CD4-positive, alpha-beta T cell (primary cell): Measurements from ENCODE around the gene GPS1. TPM values are rescaled to one million over a fixed set of nuclear protein-coding genes. Genes with fewer than 3 reads are reported as not detected.

Experiments used
- ATAC-seq: fragments of 200-7000 bp; cut with Tn5 transposase; one replicate; pipeline ENCODE4 v1.10.0; 2022; ENCODE audit warnings: mild to moderate bottlenecking; ENCODE audit not compliant: poor library complexity
- CTCF ChIA-PET: fragments of 350-600 bp; sonication (Branson Sonifier 250); formaldehyde crosslinking; loops from one replicate; lab custom pipeline; 2021; ENCODE audit warnings: antibody characterized with exemption, inconsistent platforms; lab: Charles Lee
- POLR2A ChIA-PET: fragments of 350-600 bp; sonication (Branson Sonifier 250); formaldehyde crosslinking; loops from one replicate; lab custom pipeline; 2021; ENCODE audit warnings: antibody characterized with exemption, inconsistent platforms; lab: Charles Lee
- DNase-seq, 14 experiments: peaks; one replicate each; pipeline ENCODE4 v3.0.0-alpha.2; 2013 to 2020; ENCODE audit warnings: mixed read lengths in 2 of 14
- H3K27ac ChIP-seq, 2 donors: one replicate each; pipeline versions ENCODE4 v1.5.1 to v1.7.0; 2013; ENCODE audit warnings: low read length in 2 of 2, low read depth in 1 of 2, mild to moderate bottlenecking in 1 of 2
- H3K27me3 ChIP-seq, 2 experiments: 1 replicate in 1 of 2; 2 replicates in 1 of 2; pipeline versions ENCODE4 v1.6.1 to v1.7.0; 2013; ENCODE audit warnings: low read length in 2 of 2, control low read depth in 1 of 2, mild to moderate bottlenecking in 1 of 2, moderate library complexity in 1 of 2; ENCODE audit not compliant: insufficient read depth in 2 of 2, control insufficient read depth in 1 of 2
- H3K36me3 ChIP-seq: one replicate; pipeline ENCODE4 v1.6.1; 2013; ENCODE audit warnings: low read length, control low read depth; ENCODE audit not compliant: insufficient read depth
- H3K4me1 ChIP-seq: one replicate; pipeline ENCODE4 v1.6.1; 2013; ENCODE audit warnings: low read length, control low read depth; ENCODE audit not compliant: insufficient read depth
- H3K4me3 ChIP-seq: one replicate; pipeline ENCODE4 v1.5.1; 2013; ENCODE audit warnings: mild to moderate bottlenecking, low read length, moderate library complexity
- H3K9me3 ChIP-seq, 2 experiments: 1 replicate in 1 of 2; 2 replicates in 1 of 2; pipeline versions ENCODE4 v1.6.1 to v1.7.0; 2013; ENCODE audit warnings: low read length in 2 of 2, mild to moderate bottlenecking in 2 of 2, control low read depth in 1 of 2, moderate library complexity in 1 of 2; ENCODE audit not compliant: control insufficient read depth in 1 of 2, insufficient read depth in 1 of 2
- H3K27ac Mint-ChIP-seq: one replicate; pipeline ENCODE4 v1.8.0; 2020; ENCODE audit warnings: mixed read lengths
- H3K27me3 Mint-ChIP-seq: one replicate; pipeline ENCODE4 v1.8.0; 2021; ENCODE audit warnings: mixed read lengths
- H3K36me3 Mint-ChIP-seq: one replicate; pipeline ENCODE4 v1.8.0; 2021; ENCODE audit warnings: low read depth, mixed read lengths
- H3K4me1 Mint-ChIP-seq: one replicate; pipeline ENCODE4 v1.8.0; 2021; ENCODE audit warnings: low read depth, mixed read lengths
- H3K4me3 Mint-ChIP-seq: one replicate; pipeline ENCODE4 v1.8.0; 2020; ENCODE audit warnings: mild to moderate bottlenecking, mixed read lengths
- H3K9me3 Mint-ChIP-seq: one replicate; pipeline ENCODE4 v1.8.0; 2020; ENCODE audit warnings: mixed read lengths
- intact Hi-C, 2 experiments: fragments of 100-400 bp; cut with DNase I in 1 of 2; cut with micrococcal nuclease in 1 of 2; formaldehyde crosslinking; loops; one replicate each; pipeline versions ENCODE4 v1.15.1 to v1.9.0; 2023 to 2025; cut with DNase I, micrococcal nuclease
- total RNA-seq, 174 experiments: library from RNA in 2 of 174; stranded (reverse) in 2 of 174; gene quantifications; one replicate each; pipeline ENCODE4 v1.2.3 and lab custom pipeline; 2021 to 2026
- TF ChIP-seq, protein P1 (sequence below): fragments of 200-600 bp; IDR thresholded peaks from one replicate; pipeline ENCODE4 v1.8.0; 2022; ENCODE audit warnings: antibody characterized with exemption, mild to moderate bottlenecking

The GPS1 gene
- total RNA-seq, 2 experiments from 2014 or later = 64.6 to 69.3 TPM

DNA sequence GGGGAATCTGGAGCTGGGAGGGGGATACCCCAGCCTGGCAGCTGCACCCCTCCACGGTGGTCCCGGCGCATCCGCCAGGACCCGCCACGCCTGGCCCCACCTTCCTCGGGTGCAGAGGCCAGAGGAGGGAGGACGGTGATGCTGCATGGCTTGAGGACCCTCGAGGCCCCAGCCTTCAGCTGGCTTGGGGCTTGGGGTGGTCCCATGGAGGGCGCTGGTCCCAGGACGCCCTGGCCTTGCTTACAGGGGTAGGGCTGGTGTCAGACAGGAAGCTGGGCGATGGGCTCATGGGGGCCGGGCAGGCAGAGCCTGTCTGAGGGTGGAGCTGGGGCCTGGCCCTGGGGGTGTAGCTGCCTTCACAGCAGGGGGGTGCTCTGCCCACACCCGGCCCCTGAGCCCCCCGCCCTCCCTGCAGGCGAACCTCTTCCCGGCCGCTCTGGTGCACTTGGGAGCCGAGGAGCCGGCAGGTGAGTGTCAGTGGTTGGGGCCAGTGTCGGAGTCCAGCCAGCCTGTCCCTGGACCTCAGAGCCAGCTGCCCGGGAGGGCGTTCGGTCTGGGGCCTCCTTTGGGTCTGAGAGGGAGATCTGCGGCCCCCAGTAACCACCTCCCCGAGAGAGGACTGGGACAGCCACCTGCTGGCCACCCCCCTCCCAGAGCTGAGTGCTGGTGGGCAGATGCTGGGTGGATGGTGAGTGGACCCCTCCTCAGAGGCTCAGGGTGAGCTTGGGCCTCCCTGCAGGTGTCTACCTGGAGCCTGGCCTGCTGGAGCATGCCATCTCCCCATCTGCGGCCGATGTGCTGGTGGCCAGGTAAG lies 35.4 kb upstream of the GPS1 start:
- no peaks in the 10 kb centered on the region for H3K27me3 Mint-ChIP-seq
- no peaks in the 10 kb centered on the region for H3K36me3 Mint-ChIP-seq
- no peaks in the 10 kb centered on the region for H3K9me3 Mint-ChIP-seq
- TF ChIP-seq, protein P1, sequence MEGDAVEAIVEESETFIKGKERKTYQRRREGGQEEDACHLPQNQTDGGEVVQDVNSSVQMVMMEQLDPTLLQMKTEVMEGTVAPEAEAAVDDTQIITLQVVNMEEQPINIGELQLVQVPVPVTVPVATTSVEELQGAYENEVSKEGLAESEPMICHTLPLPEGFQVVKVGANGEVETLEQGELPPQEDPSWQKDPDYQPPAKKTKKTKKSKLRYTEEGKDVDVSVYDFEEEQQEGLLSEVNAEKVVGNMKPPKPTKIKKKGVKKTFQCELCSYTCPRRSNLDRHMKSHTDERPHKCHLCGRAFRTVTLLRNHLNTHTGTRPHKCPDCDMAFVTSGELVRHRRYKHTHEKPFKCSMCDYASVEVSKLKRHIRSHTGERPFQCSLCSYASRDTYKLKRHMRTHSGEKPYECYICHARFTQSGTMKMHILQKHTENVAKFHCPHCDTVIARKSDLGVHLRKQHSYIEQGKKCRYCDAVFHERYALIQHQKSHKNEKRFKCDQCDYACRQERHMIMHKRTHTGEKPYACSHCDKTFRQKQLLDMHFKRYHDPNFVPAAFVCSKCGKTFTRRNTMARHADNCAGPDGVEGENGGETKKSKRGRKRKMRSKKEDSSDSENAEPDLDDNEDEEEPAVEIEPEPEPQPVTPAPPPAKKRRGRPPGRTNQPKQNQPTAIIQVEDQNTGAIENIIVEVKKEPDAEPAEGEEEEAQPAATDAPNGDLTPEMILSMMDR = no peak
- Histone ChIP-seq H3K9me3 (no peaks in the 10 kb centered on the region), H3K4me3 (no peak overlapping the region), H3K27ac (no peak overlapping the region), H3K36me3 (peaks cover 11% of the 10 kb centered on the region), H3K27me3 (no peaks in the 10 kb centered on the region), H3K4me1 (peaks cover 15% of the 10 kb centered on the region)
- DNase-seq (no peak), ATAC-seq (no peak)
- intact Hi-C loops = no loop called here
- CTCF ChIA-PET = interaction anchor here (1.3 kb wide), 1 partner anchor 57 kb away, joined by 4 read pairs; no protein-coding TSS in a partner anchor
- H3K27ac Mint-ChIP-seq = no peak overlapping the region
- no peak overlapping the region for H3K4me3 Mint-ChIP-seq
- POLR2A ChIA-PET = interaction anchor here (1.1 to 1.5 kb wide), 2 partner anchors 14 to 57 kb away, joined by 3 to 5 read pairs; no protein-coding TSS in a partner anchor
- peaks cover 3% of the 10 kb centered on the region for H3K4me1 Mint-ChIP-seq

DNA sequence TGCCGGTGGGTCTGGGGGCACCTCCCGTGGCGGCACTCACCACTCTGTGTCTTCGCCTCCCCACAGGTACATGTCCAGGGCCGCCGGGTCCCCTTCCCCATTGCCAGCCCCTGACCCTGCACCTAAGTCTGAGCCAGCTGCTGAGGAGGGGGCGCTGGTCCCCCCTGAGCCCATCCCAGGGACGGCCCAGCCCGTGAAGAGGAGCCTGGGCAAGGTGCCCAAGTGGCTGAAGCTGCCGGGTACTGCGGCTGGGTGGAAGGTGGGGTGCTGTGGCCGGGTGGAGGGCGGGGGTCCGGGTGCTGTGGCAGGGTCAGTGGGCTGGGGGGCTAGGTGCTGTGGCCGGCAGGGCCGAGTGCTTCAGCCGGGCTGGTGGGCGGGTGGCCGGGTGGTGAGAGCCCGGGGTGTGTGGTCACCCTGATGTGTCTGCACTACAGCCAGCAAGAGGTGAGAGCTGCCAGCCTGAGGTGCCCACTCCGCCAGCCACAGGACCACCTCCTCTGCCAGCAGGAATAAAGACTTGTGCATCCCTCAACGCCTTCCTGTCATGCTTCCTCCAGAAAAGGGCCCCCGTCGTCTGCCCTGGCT lies 34.7 kb upstream of the GPS1 start:
- CTCF ChIA-PET = interaction anchor here (1.2 kb wide), 1 partner anchor 57 kb away, joined by 4 read pairs; no protein-coding TSS in a partner anchor

DNA sequence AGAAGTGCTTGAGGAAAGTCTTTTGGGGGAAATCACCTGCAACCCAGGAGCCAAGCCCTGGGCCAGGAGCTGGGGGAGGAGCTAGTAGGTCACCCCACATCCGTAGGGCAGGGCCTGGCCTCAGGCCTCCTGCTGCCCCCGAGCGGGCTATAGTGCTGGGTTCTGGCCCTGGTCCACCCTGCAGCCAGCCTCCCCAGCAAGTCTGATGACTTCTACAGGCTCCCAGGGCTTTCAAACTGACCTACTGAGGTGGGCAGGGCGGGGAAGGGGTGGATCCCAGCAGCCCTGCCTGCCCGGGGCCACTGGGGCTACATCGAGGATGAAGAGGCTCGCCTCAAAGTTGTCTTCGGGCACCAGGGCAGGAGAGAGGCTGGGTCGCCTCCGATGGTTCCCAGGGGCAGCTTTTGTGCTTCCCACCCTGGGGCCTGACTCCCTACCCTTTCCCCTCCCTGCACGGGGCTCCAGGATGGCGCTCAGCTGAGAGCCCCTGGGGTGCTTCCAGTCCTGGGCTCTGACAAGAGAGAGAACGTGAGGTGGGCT lies 34.0 kb upstream of the GPS1 start:
- TF ChIP-seq, protein P1 = no peak
- CTCF ChIA-PET = interaction anchor here (1.2 kb wide), 1 partner anchor 58 kb away, joined by 4 read pairs; no protein-coding TSS in a partner anchor
- H3K9me3 ChIP-seq = no peaks in the 10 kb centered on the region
- H3K27me3 Mint-ChIP-seq = no peaks in the 10 kb centered on the region
- peaks cover under 1% of the 10 kb centered on the region for H3K36me3 Mint-ChIP-seq
- DNase-seq (no peak), ATAC-seq (no peak)
- intact Hi-C loops = no loop called here
- H3K27ac ChIP-seq = no peak overlapping the region
- H3K9me3 Mint-ChIP-seq = no peaks in the 10 kb centered on the region
- no peaks in the 10 kb centered on the region for H3K27me3 ChIP-seq
- H3K4me1 Mint-ChIP-seq = peaks cover 11% of the 10 kb centered on the region
- peaks cover 11% of the 10 kb centered on the region for H3K36me3 ChIP-seq
- no peak overlapping the region for H3K4me3 Mint-ChIP-seq
- H3K4me3 ChIP-seq = no peak overlapping the region
- no peak overlapping the region for H3K27ac Mint-ChIP-seq
- POLR2A ChIA-PET = interaction anchor here (1.5 kb wide), 1 partner anchor 12 kb away, joined by 3 read pairs; no protein-coding TSS in a partner anchor
- peaks cover 28% of the 10 kb centered on the region for H3K4me1 ChIP-seq

More for the DNA sequence above, 34.7 kb upstream of the GPS1 start:
- H3K27me3 Mint-ChIP-seq = no peaks in the 10 kb centered on the region
- DNase-seq (no peak), ATAC-seq (no peak)
- Histone ChIP-seq H3K27me3 (no peaks in the 10 kb centered on the region), H3K36me3 (peaks cover 11% of the 10 kb centered on the region), H3K9me3 (no peaks in the 10 kb centered on the region), H3K27ac (no peak overlapping the region), H3K4me1 (peaks cover 22% of the 10 kb centered on the region), H3K4me3 (no peak overlapping the region)
- H3K9me3 Mint-ChIP-seq = no peaks in the 10 kb centered on the region
- no peak overlapping the region for H3K27ac Mint-ChIP-seq
- POLR2A ChIA-PET = interaction anchor here (1.5 kb wide), 1 partner anchor 13 kb away, joined by 3 read pairs; no protein-coding TSS in a partner anchor
- H3K4me1 Mint-ChIP-seq = peaks cover 10% of the 10 kb centered on the region
- TF ChIP-seq, protein P1 = no peak
- H3K36me3 Mint-ChIP-seq = no peaks in the 10 kb centered on the region
- no peak overlapping the region for H3K4me3 Mint-ChIP-seq
- intact Hi-C loops = no loop called here
